GM12873 (cell line): Measurements from ENCODE around the gene KCNH1.

Experiments
- CTCF ChIP-seq: IDR thresholded peaks from 2 replicates; pipeline ENCODE4 v1.5.1; 2012; ENCODE audit warnings: low read depth, mild to moderate bottlenecking, moderate library complexity, low read length, control low read depth; ENCODE audit not compliant: insufficient read depth; ENCODE audit errors: missing control alignments

KCNH1 gene

GRCh38 chr1:210739627-210740026 is 394.3 kb downstream of the KCNH1 start:
- no peak for TF ChIP-seq CTCF

- TF ChIP-seq CTCF = no peak
These were observed 395.7 kb downstream of the KCNH1 start for GRCh38 chr1:210738256-210738655.

- TF ChIP-seq CTCF = no peak
These were observed 397.2 kb downstream of the KCNH1 start for GRCh38 chr1:210736713-210737112.

- TF ChIP-seq CTCF = no peak
These were observed 402.4 kb downstream of the KCNH1 start for GRCh38 chr1:210731597-210731996.

- no peak for TF ChIP-seq CTCF
These were observed 402.8 kb downstream of the KCNH1 start for GRCh38 chr1:210731193-210731592.

- no peak for TF ChIP-seq CTCF
These were observed 403.9 kb downstream of the KCNH1 start for GRCh38 chr1:210730023-210730422.

GRCh38 chr1:210728437-210729149 is 405.4 kb downstream of the KCNH1 start:
- no peak for TF ChIP-seq CTCF

- no peak for TF ChIP-seq CTCF
These were observed 406.2 kb downstream of the KCNH1 start for GRCh38 chr1:210727709-210728108.
